ENCODE data around the gene CDYL.
"Not testable (repeated sequence)": the region's sequence is repeated elsewhere in the genome, so short reads cannot be mapped to it uniquely, and the experiment has no call there.

The CDYL gene

GRCh38 chr6:4848382-4849068 lies 72.3 kb downstream of the CDYL start:
- no peak for DNase-seq

DNA sequence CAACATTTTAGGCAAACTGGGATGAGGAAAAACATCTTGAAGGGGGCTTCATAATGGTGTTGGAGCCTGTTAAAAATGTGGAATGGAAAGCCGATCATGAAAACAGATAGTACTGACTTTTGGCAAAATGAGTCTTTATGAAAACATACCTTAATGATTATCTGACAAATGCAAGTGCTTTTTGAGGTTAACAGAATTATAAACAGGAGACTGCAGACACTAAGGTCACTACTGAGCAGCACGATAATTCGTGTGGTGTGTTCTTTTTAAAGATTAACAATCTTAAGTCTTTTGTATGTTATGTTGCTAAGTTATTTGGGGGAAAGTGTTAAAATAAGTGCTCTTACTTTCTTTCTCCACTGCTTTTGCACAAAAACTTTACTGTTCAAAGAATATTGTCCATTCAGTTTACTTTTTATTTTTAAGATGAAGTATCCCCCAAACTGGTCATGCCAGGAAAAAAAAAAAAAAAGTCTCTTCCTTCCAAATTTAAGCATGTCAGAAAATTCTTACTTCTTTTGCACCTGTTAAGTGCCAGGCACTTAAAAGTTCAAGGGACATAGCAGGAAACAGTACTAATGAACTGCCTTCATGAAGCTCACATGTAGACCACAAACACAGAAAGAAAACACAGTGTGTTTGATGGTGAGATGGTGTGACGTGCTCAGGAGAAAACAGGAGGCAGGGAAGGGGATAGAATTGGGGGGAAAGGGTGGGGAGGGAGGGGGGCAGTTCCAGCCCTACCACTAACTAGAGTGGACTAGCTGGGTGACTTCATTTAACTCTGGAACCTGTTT lies 73.2 kb downstream of the CDYL start:
- DNase-seq: no peak

DNA sequence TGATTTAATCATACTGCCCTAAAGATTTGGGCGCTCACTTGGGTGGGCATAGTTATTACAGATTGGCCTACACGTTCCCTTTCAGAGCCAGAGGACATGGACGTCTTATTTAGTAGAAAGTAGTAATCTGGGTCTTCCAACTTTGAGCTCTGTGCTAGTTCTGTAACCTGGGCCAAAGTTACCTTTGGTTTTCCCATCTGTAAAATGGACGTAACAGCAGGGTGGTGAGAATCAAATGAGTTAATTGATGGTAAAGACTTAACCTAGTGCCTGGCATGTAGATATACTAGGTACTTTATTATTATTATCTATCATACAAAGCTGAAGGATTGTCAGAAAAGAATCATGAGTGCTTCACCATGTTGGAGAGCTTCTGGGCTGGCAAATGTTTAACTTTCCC lies 74.8 kb downstream of the CDYL start:
- no peak for DNase-seq

- DNase-seq: not testable (repeated sequence)
Measured at GRCh38 chr6:4852186-4852585, 76.0 kb downstream of the CDYL start.

- DNase-seq: no peak
Measured at GRCh38 chr6:4852938-4853337, 76.7 kb downstream of the CDYL start.

DNA sequence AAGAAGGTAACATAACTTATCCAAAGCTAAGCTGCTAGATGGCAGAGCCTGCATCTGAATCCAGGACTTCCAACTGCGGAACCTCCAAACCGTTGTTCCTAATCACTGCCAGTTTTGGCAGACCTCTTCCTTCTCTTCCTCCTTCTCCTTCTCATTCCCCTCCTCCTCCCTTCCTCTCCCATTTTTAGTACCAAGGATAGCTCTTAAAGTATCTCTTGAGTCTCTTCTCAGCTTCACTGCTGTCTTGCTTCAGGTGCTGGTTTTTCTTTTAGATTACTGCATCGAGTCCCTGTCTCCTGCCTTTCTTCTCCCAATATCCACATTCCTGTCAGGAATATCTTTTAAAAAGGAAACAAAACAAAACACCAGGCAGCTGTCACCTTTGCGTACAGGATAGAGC lies 77.1 kb downstream of the CDYL start:
- no peak for DNase-seq

GRCh38 chr6:4853782-4854511 lies 77.7 kb downstream of the CDYL start:
- no peak for DNase-seq

- no peak for DNase-seq
Measured at GRCh38 chr6:4856785-4857184, 80.6 kb downstream of the CDYL start.

- no peak for DNase-seq
Measured at GRCh38 chr6:4858194-4859015, 82.2 kb downstream of the CDYL start.

DNA sequence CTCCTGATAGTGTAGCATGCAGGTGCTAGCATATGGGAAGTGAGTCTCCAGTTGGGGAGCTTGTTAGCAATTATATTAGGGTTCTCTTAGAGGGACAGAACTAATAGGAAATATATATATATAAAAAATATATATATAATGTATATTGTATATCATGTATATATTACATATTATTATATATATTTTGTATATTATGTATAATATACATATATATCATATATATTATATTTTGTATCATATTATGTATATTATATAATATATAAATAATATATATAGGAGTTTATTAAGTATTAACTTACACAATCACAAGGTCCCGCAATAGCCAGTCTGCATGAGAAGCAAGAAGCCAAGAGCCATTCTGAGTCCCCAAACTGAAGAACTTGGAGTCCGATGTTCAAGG lies 84.2 kb downstream of the CDYL start:
- no peak for DNase-seq

DNA sequence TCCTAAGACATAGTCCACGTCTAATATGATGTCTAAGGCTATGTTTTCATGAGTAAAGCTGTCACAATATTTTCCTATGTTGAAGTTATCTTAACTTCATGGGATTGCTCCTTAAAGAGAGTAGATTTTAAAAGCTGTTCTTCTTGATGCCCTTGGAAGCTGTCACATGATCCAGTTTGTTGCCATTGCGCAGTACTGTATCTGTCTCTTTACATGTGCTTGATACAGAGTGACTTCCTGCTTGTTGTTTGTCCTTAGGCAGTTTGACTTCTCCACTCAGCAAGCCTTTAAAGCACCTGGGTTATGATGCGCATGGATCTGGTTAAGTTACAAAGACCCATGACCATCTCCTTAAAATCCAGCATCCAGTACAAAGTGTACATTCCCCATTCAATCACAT lies 85.4 kb downstream of the CDYL start:
- no peak for DNase-seq

DNA sequence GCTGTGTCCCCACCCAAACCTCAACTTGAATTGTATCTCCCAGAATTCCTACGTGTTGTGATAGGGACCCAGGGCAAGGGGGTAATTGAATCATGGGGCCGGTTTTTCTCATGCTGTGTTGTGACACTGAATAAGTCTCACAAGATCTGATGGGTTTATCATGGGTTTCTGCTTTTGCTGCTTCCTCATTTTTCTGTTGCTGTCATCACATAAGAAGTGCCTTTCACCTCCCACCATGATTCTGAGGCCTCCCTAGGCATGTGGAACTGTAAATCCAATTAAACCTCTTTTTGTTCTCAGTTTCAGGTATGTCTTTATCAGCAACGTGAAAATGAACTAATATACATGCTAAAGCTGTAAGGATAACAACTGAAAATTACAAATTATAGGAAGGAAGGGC lies 88.3 kb downstream of the CDYL start:
- no peak for DNase-seq

DNA sequence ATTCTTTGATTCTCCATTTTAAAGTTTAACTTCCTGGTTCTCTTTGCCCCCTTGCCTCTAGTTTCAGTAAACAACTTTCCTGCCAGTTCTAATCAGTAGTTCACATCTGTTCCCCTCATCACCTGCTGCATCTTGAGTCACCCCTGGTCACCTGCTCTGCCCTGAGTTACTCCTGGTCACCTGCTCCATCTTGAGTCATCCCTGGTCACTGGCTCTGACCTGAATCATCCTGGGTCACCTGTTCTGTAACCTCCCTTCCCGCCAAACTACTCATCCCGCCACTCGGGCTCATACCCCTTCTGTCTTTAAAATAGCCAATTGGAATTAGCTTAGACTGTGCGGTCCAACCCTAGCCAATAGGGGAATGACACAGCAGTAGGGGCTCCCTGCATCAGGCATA lies 88.8 kb downstream of the CDYL start:
- not testable (repeated sequence) for DNase-seq

GRCh38 chr6:4870821-4871494 lies 94.8 kb downstream of the CDYL start:
- DNase-seq: no peak

DNA sequence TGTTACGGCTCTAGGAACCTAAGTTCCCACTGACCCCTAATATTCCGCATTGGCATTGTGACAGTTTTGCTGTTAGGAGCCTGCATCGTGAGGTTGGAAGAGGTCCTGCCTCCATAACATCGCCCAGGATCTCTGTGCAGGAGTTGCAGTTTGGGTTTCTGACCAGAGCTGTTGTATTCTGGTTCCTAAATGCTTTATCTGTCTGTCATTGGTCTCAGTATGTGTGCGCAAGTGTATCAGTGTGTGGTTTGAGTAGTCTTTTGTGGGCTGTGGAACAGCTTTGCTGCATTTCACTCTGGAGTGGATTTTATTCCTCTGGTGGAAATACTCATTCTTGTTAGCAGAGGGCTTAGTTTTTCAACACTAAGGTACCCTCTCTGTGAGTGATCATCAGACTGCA lies 95.6 kb downstream of the CDYL start:
- DNase-seq: no peak

GRCh38 chr6:4872841-4873240 lies 96.6 kb downstream of the CDYL start:
- DNase-seq: no peak

GRCh38 chr6:4873928-4874327 lies 97.7 kb downstream of the CDYL start:
- no peak for DNase-seq

DNA sequence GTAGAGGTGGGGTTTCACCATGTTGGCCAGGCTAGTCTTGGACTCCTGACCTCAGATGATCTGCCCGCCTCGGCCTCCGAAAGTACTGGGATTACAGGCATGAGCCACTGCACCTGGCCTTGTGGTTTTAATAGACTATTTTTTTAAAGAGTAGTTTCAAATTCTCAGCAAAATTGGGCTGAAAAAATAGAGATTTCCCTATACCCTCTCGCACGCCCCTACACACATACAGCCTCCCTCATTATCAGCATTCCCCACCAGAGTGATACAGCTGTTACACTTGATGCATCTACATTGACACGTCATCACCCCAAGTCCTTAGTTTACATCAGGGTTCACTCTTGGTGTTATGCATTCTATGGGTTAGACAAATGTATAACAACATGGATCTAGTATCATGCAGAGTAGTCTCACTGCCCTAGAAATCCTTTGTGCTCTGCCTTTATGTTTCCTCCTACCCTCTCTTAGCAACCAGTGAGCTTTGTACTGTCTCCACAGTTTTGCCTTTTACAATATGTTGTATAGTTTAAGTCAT lies 103.6 kb downstream of the CDYL start:
- DNase-seq: no peak

- no peak for DNase-seq
Measured at GRCh38 chr6:4880363-4880762, 104.2 kb downstream of the CDYL start.

GRCh38 chr6:4883298-4883697 lies 107.1 kb downstream of the CDYL start:
- no peak for DNase-seq

DNA sequence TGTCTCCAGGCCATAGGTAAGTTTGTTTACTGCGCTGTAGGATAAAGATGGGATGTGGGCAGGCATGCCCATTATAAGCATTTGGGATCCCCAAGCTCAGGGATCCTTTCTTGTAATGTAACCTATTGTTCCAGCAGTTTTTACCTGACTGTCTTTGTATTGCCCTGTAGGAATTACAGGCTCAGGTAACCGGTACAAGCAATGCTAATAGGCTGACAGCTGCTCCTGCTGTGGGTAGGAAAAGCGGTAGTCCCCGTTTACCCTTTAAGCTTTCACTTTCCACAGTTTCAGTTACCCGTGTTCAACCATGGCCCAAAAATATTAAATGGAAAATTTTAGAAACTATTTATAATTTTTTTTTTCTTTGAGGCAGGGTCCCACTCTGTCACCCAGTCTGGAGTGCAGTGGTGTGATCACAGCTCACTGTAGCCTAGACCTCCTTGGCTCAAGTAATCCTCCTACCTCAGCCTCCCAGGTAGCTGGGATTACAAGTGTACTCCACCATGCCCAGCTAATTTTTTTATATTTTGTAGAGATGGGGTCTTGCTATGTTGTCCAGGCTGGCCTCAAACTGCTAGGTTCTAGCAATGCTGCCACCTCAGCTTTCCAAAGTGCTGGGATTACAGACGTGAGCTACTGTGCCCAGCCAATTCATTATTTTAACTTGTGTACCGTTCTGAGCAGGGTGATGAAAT lies 108.6 kb downstream of the CDYL start:
- DNase-seq: no peak
